Esophagus muscularis mucosa (tissue), 3 donors: ENCODE results near the gene C16orf96.

Source experiments
- POLR2A ChIP-seq: fragments of 450-650 bp; IDR thresholded peaks from one replicate; pipeline ENCODE4 v1.6.1; 2017; ENCODE audit warnings: antibody characterized with exemption, moderate library complexity, mild to moderate bottlenecking, low read depth
- TF ChIP-seq, protein P1 (sequence below), 3 experiments: fragments of 200-600 bp in 2 of 3; fragments of 450-650 bp in 1 of 3; sonication (generic) in 2 of 3; IDR thresholded peaks; one replicate each; pipeline ENCODE4 v1.5.1; 2017 to 2019; ENCODE audit warnings: antibody characterized with exemption in 3 of 3, mild to moderate bottlenecking in 2 of 3, moderate library complexity in 1 of 3

DNA sequence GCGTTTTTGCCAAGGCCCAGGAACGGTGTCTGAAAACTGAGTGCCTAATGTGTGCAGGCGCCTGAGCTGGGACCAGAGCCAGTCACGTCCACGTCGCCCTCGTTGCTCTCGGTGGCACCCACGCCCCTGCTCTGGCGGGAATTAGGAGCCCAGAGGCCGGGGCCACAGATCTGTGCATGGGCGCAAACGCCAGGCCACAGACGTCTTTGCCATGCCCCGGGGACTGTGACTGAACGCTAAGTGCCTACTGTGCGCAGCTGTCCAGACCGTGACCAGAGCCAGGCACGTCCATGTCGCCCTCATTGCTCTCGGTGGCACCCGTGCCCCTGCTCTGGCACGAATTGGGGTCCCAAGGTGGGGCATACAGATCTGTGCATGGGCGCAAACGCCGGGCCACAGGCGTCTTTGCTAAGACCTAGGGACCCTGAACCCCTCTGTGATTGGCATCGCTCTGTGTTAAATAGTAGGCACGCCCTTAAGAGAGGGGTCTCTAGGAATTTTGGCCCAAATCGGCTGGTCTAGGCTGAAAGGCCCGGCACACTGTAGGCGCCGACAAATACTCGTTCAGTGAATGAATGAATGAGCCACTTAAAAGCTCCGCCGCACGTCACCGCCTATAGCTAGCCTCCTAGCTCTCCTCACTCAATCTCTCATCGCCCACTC, 59.4 kb downstream of the C16orf96 start:
- TF ChIP-seq, protein P1, sequence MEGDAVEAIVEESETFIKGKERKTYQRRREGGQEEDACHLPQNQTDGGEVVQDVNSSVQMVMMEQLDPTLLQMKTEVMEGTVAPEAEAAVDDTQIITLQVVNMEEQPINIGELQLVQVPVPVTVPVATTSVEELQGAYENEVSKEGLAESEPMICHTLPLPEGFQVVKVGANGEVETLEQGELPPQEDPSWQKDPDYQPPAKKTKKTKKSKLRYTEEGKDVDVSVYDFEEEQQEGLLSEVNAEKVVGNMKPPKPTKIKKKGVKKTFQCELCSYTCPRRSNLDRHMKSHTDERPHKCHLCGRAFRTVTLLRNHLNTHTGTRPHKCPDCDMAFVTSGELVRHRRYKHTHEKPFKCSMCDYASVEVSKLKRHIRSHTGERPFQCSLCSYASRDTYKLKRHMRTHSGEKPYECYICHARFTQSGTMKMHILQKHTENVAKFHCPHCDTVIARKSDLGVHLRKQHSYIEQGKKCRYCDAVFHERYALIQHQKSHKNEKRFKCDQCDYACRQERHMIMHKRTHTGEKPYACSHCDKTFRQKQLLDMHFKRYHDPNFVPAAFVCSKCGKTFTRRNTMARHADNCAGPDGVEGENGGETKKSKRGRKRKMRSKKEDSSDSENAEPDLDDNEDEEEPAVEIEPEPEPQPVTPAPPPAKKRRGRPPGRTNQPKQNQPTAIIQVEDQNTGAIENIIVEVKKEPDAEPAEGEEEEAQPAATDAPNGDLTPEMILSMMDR (IDR thresholded peaks at IDR 0.05): no peak
- no peak for TF ChIP-seq POLR2A
